Natural killer cell (primary cell): ENCODE data around the gene ITGB2. TPM values are rescaled to one million over a fixed set of nuclear protein-coding genes. Genes with fewer than 3 reads are reported as not detected.
A peak's percentile ranks its signal among the peaks of the same experiment; 100 is the strongest.

Experiments used
- ATAC-seq, 3 donors: fragments of 150-1000 bp in 2 of 3; fragments of 200-7000 bp in 1 of 3; cut with Tn5 transposase; 1 replicate in 1 of 3; 2 replicates in 2 of 3; pipeline ENCODE4 v1.10.0; 2021; ENCODE audit warnings: mild to moderate bottlenecking in 2 of 3, moderate library complexity in 2 of 3
- DNase-seq, 2 donors: peaks; one replicate each; pipeline versions ENCODE4 v3.0.0 to v3.0.0-alpha.2; 2013 to 2021; ENCODE audit warnings: mixed read lengths in 1 of 2
- H3K27ac ChIP-seq: one replicate; pipeline ENCODE4 v1.5.1; 2013; ENCODE audit warnings: mild to moderate bottlenecking, low read length
- H3K27me3 ChIP-seq: one replicate; pipeline ENCODE4 v1.6.1; 2013; ENCODE audit warnings: low read length; ENCODE audit not compliant: control insufficient read depth, insufficient read depth
- H3K36me3 ChIP-seq: one replicate; pipeline ENCODE4 v1.6.1; 2013; ENCODE audit warnings: low read length; ENCODE audit not compliant: control insufficient read depth, insufficient read depth
- H3K4me1 ChIP-seq: one replicate; pipeline ENCODE4 v1.6.1; 2013; ENCODE audit warnings: low read length; ENCODE audit not compliant: control insufficient read depth, insufficient read depth
- H3K4me3 ChIP-seq: one replicate; pipeline ENCODE4 v1.5.1; 2013; ENCODE audit warnings: low read length
- H3K9me3 ChIP-seq: one replicate; pipeline ENCODE4 v1.6.1; 2013; ENCODE audit warnings: low read length; ENCODE audit not compliant: control insufficient read depth, insufficient read depth
- H3K27ac Mint-ChIP-seq, 2 donors: one replicate each; pipeline ENCODE4 v1.8.0; 2022; ENCODE audit warnings: mild to moderate bottlenecking in 2 of 2, mixed read lengths in 2 of 2, moderate library complexity in 1 of 2
- H3K27me3 Mint-ChIP-seq, 2 donors: one replicate each; pipeline ENCODE4 v1.8.0; 2022; ENCODE audit warnings: low read depth in 2 of 2, mixed read lengths in 2 of 2
- H3K36me3 Mint-ChIP-seq: one replicate; pipeline ENCODE4 v1.8.0; 2022; ENCODE audit warnings: mixed read lengths
- H3K4me1 Mint-ChIP-seq, 2 donors: one replicate each; pipeline ENCODE4 v1.8.0; 2022; ENCODE audit warnings: mixed read lengths in 2 of 2
- H3K4me3 Mint-ChIP-seq: one replicate; pipeline ENCODE4 v1.8.0; 2022; ENCODE audit warnings: mild to moderate bottlenecking, moderate library complexity, mixed read lengths
- H3K9me3 Mint-ChIP-seq, 2 donors: one replicate each; pipeline ENCODE4 v1.8.0; 2022; ENCODE audit warnings: mixed read lengths in 2 of 2
- WGBS: methylation state at CpG from one replicate; pipeline ENCODE4 v1.1.7; 2013; ENCODE audit warnings: missing lambda C conversion rate; ENCODE audit not compliant: insufficient coverage; 5-methylcytosine and 5-hydroxymethylcytosine counted together
- intact Hi-C: fragments of 100-400 bp; cut with micrococcal nuclease; formaldehyde crosslinking; loops from one replicate; pipeline ENCODE4 v1.14.2; 2022
- total RNA-seq, 4 donors: library from RNA; stranded (reverse); fragments of 120-200 nt in 1 of 4; gene quantifications; one replicate each; pipeline versions ENCODE4 v1.2.3 to v1.2.4, GENCODE V29; 2013 to 2022
- TF ChIP-seq, protein P1 (sequence below): fragments of 200-600 bp; IDR thresholded peaks from one replicate; pipeline ENCODE4 v1.8.0; 2022; ENCODE audit warnings: antibody characterized with exemption

Gene ITGB2
- total RNA-seq, 3 donors from 2014 or later (not counting 1 experiment from before 2014, with no cell fraction given), result 1,223 to 1,393 (median 1,250) TPM

GRCh38 chr21:44907966-44908895 lies 12.5 kb downstream of the ITGB2 start:
- H3K27me3 Mint-ChIP-seq, result no peaks in the 10 kb centered on the region
- no peak for ATAC-seq
- peak overlapping the region; percentile 74 to 75 for H3K27ac Mint-ChIP-seq
- H3K4me3 Mint-ChIP-seq, result no peak overlapping the region
- Histone ChIP-seq H3K27ac (peak overlapping the region; percentile 47), H3K4me3 (no peak overlapping the region), H3K4me1 (peaks cover 76% of the 10 kb centered on the region), H3K36me3 (peaks cover 71% of the 10 kb centered on the region), H3K9me3 (no peaks in the 10 kb centered on the region), H3K27me3 (no peaks in the 10 kb centered on the region)
- H3K9me3 Mint-ChIP-seq, result no peaks in the 10 kb centered on the region
- TF ChIP-seq, protein P1, sequence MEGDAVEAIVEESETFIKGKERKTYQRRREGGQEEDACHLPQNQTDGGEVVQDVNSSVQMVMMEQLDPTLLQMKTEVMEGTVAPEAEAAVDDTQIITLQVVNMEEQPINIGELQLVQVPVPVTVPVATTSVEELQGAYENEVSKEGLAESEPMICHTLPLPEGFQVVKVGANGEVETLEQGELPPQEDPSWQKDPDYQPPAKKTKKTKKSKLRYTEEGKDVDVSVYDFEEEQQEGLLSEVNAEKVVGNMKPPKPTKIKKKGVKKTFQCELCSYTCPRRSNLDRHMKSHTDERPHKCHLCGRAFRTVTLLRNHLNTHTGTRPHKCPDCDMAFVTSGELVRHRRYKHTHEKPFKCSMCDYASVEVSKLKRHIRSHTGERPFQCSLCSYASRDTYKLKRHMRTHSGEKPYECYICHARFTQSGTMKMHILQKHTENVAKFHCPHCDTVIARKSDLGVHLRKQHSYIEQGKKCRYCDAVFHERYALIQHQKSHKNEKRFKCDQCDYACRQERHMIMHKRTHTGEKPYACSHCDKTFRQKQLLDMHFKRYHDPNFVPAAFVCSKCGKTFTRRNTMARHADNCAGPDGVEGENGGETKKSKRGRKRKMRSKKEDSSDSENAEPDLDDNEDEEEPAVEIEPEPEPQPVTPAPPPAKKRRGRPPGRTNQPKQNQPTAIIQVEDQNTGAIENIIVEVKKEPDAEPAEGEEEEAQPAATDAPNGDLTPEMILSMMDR, result no peak
- H3K36me3 Mint-ChIP-seq, result no peaks in the 10 kb centered on the region
- peaks cover 47 to 70% of the 10 kb centered on the region in 2 donors for H3K4me1 Mint-ChIP-seq
- intact Hi-C loops, result no loop called here
- 70% methylated on average over 20 of the region's 25 CpGs for WGBS
- DNase-seq, result no peak

DNA sequence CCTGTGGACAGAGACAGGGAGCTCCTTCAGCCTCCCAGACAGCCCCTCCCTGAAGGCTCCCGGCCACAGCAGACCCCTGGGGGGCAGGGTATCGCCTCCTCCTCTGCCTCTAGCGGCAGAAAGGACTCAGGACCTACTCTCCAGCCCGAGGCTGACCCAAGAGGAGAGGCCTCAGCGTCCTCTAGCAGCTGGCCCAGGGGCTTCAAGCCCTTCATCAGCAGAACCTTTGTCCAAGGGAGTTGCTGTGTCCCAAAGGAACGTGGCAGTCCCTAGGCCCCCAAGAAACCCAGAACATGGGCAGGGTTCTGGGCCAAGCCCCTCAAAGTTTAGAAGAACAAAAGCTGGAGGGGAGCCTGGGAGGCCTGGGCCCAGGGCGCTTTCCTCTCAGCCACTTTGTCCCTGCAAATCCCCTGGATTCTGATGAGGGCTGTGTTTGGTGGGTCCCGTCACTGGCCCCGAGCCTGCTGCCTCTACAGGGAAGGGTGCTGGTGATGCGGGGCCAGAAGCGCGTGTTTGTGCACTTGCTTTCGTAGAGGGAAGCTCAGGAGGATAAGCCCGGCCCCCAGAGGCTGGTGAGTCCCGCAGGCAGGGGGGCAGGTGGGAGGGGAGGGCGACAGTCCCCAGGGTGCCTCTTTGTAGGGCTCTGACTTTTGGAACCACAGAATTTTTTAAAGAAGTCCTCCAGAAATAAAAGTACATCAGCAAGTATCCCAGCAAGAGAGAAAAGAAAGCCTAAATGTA lies 13.3 kb downstream of the ITGB2 start:
- no peak for ATAC-seq

DNA sequence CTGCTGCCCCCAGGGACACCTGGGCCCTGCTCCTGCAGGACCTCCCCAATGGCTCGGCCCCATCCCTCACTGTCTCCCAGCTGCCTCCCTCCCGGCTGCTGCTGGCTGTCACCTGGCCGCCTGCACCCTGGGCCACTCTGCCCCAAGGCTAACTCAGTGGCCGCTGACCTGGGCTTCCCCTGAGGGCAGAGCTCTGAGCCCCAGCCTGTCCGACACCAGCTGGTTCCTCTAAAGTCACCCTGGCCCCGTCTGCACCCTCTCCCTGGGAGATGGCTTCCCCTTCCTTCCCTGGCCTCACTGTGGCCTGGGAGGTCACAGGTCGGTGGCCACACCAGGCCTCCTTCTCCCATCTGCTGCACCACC lies 15.0 kb downstream of the ITGB2 start:
- no peak for ATAC-seq
- peaks cover 96% of the 10 kb centered on the region for H3K36me3 ChIP-seq
- H3K4me3 Mint-ChIP-seq, result no peak overlapping the region
- intact Hi-C loops, result no loop called here
- H3K27ac ChIP-seq, result no peak overlapping the region
- peak overlapping the region; percentile 74 to 77 for H3K27ac Mint-ChIP-seq
- peaks cover 51% of the 10 kb centered on the region for H3K4me1 ChIP-seq
- no peaks in the 10 kb centered on the region for H3K9me3 Mint-ChIP-seq
- peaks cover 38 to 61% of the 10 kb centered on the region in 2 donors for H3K4me1 Mint-ChIP-seq
- TF ChIP-seq, protein P1, result no peak
- WGBS, result 89% methylated on average over 7 of the region's 7 CpGs
- no peak overlapping the region for H3K4me3 ChIP-seq
- H3K27me3 ChIP-seq, result no peaks in the 10 kb centered on the region
- H3K36me3 Mint-ChIP-seq, result peaks cover 12% of the 10 kb centered on the region
- H3K9me3 ChIP-seq, result no peaks in the 10 kb centered on the region
- H3K27me3 Mint-ChIP-seq, result no peaks in the 10 kb centered on the region
- no peak for DNase-seq

More for the DNA sequence above, 13.3 kb downstream of the ITGB2 start:
- Histone ChIP-seq H3K4me1 (peaks cover 68% of the 10 kb centered on the region), H3K27me3 (no peaks in the 10 kb centered on the region), H3K36me3 (peaks cover 79% of the 10 kb centered on the region), H3K9me3 (no peaks in the 10 kb centered on the region), H3K4me3 (no peak overlapping the region), H3K27ac (peak overlapping the region; percentile 47)
- no peak overlapping the region for H3K4me3 Mint-ChIP-seq
- 61% methylated on average over 15 of the region's 16 CpGs for WGBS
- H3K36me3 Mint-ChIP-seq, result peaks cover 8% of the 10 kb centered on the region
- H3K27ac Mint-ChIP-seq, result peak overlapping the region; percentile 74 to 75
- H3K27me3 Mint-ChIP-seq, result no peaks in the 10 kb centered on the region
- H3K4me1 Mint-ChIP-seq, result peaks cover 53 to 70% of the 10 kb centered on the region in 2 donors
- intact Hi-C loops, result no loop called here
- no peaks in the 10 kb centered on the region for H3K9me3 Mint-ChIP-seq
- TF ChIP-seq, protein P1, result no peak
- peak in 1 of 2 donors; percentile 30 for DNase-seq
